Pancreas (tissue), 10 donors: ENCODE measurements around the gene ARHGAP31. TPM values are rescaled to one million over a fixed set of nuclear protein-coding genes. Genes with fewer than 3 reads are reported as not detected.
"Not testable (repeated sequence)": the region's sequence is repeated elsewhere in the genome, so short reads cannot be mapped to it uniquely, and the experiment has no call there.

Experiments used
- ATAC-seq, 4 donors: fragments of 200-7000 bp; cut with Tn5 transposase; one replicate each; pipeline versions ENCODE4 v1.8.0 to v1.9.1; 2020; ENCODE audit warnings: mild to moderate bottlenecking in 4 of 4, moderate library complexity in 4 of 4
- DNase-seq, 6 donors: peaks; one replicate each; pipeline ENCODE4 v3.0.0-alpha.2; 2020
- FAIRE-seq: peaks from 2 replicates; lab custom pipeline; 2012; peaks lifted over from hg19 to GRCh38; lab: Jason Lieb, UNC
- H3K27ac ChIP-seq, 4 donors: fragments of 200-600 bp; sonication (generic); 1 replicate in 3 of 4; 2 replicates in 1 of 4; pipeline versions ENCODE4 v1.5.0 to v1.8.0; 2020
- H3K27me3 ChIP-seq, 4 donors: fragments of 200-600 bp; one replicate each; pipeline ENCODE4 v1.8.0; 2021
- H3K36me3 ChIP-seq, 3 donors: fragments of 200-600 bp; sonication (generic) in 1 of 3; one replicate each; pipeline versions ENCODE4 v1.5.0 to v1.8.0; 2020 to 2021
- H3K4me1 ChIP-seq, 3 donors: fragments of 200-600 bp; one replicate each; pipeline ENCODE4 v1.8.0; 2021
- H3K4me3 ChIP-seq, 4 donors: fragments of 200-600 bp; sonication (generic) in 2 of 4; one replicate each; pipeline versions ENCODE4 v1.5.0 to v1.8.0; 2020 to 2021
- H3K9me3 ChIP-seq, 4 donors: fragments of 200-600 bp; one replicate each; pipeline ENCODE4 v1.8.0; 2021
- WGBS, 2 donors: extraction: QIAGEN DNeasy Blood & Tissue Kit; methylation state at CpG; one replicate each; pipeline ENCODE4 v1.1.7; 2013; 5-methylcytosine and 5-hydroxymethylcytosine counted together
- intact Hi-C, 3 donors: fragments of 100-400 bp; cut with DNase I; formaldehyde crosslinking; loops; one replicate each; pipeline versions ENCODE4 v1.11.1 to v1.14.2; 2022
- polyA plus RNA-seq, 2 donors: library from polyadenylated mRNA; stranded (reverse); fragments of 200-250 nt; gene quantifications; one replicate each; pipeline ENCODE4 v1.2.3, GENCODE V29; 2013
- total RNA-seq, 6 donors: library from RNA; stranded (reverse); fragmentation: NEBNext Ultra II Directional in 4 of 6; extraction: Animal tissue kit (Norgen Biotek cat#: 25700) in 4 of 6; gene quantifications; one replicate each; pipeline versions ENCODE4 v1.2.1 to v1.2.4, GENCODE V29; 2021 to 2023
- TF ChIP-seq, protein P1 (sequence below), 4 donors: fragments of 200-600 bp; sonication (generic) in 3 of 4; IDR thresholded peaks; one replicate each; pipeline versions ENCODE4 v1.5.0 to v1.8.0; 2021; ENCODE audit warnings: antibody characterized with exemption in 4 of 4
- donor health status: healthy with polysubstance abuse.
- donor health status: DM: no; HTN: no; CAD: no; lungs with moderate emphysema.
- donor health status: DM: no; HTN: no; CAD: no.
- donor health status: control.
- donor health status: control.
- donor health status: Bipolar disorder and iron deficiency.
- donor health status: DM: yes; HTN: yes; CAD: no.
- donor health status: DM: no; HTN: no; CAD: no.
- donor health status: DM: no; HTN: no; CAD: no.
- donor health status: DM: yes; HTN: yes; CAD: no.

ARHGAP31 gene
- total and polyA plus RNA-seq, 8 donors: 1.5 to 8.3 (median 3.1) TPM

DNA sequence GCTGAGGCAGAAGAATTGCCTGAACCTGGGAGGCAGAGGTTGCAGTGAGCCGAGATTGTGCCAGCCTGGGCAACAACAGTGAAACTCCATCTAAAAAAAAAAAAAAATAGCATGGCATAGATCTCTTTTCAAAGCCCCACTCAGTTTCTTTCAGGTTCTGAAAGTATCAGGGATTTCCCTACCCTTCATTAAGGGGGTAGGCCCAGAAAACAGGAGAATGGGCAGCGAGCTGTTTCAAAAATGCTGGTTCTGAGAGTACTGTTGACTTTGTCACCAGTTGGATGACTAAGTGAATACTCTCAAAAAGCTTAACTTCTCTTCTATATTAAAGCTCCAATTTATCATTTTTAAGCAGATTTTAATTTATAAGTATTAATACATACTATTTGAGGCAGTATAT, 72.8 kb downstream of the ARHGAP31 start:
- Histone ChIP-seq H3K9me3 (no peaks in the 10 kb centered on the region), H3K4me3 (no peak overlapping the region), H3K27ac (no peak overlapping the region), H3K36me3 (no peaks in the 10 kb centered on the region), H3K27me3 (no peaks in the 10 kb centered on the region), H3K4me1 (no peaks in the 10 kb centered on the region)
- 95 to 96% methylated on average over 2 of the region's 2 CpGs for WGBS, 2 donors
- no peak for ATAC-seq
- intact Hi-C loops: no loop called here
- TF ChIP-seq, protein P1, sequence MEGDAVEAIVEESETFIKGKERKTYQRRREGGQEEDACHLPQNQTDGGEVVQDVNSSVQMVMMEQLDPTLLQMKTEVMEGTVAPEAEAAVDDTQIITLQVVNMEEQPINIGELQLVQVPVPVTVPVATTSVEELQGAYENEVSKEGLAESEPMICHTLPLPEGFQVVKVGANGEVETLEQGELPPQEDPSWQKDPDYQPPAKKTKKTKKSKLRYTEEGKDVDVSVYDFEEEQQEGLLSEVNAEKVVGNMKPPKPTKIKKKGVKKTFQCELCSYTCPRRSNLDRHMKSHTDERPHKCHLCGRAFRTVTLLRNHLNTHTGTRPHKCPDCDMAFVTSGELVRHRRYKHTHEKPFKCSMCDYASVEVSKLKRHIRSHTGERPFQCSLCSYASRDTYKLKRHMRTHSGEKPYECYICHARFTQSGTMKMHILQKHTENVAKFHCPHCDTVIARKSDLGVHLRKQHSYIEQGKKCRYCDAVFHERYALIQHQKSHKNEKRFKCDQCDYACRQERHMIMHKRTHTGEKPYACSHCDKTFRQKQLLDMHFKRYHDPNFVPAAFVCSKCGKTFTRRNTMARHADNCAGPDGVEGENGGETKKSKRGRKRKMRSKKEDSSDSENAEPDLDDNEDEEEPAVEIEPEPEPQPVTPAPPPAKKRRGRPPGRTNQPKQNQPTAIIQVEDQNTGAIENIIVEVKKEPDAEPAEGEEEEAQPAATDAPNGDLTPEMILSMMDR (IDR thresholded peaks at IDR 0.05): no peak
- no peak for FAIRE-seq
- no peak for DNase-seq

DNA sequence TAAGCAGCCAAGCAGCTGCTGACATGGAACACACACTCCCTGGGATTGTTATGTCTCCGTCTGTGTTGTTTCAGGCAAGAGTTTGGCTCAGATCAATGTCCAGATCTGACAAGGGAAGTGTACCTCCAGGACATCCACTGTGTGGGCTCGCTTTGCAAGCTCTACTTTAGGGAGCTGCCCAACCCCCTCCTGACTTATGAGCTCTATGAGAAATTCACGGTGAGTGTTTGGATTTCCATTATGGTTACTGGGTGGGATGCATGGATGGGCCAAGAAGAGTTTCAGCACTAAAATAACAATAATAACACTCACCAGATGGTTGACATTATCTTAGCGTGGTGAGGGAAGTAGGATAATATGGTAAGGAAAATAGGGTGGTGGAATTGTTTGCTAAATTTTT, 74.1 kb downstream of the ARHGAP31 start:
- FAIRE-seq: no peak
- H3K4me1 ChIP-seq: no peaks in the 10 kb centered on the region
- no peak overlapping the region for H3K27ac ChIP-seq
- TF ChIP-seq, protein P1 (IDR thresholded peaks at IDR 0.05): no peak
- no peak for DNase-seq
- WGBS, 2 donors: 85 to 89% methylated on average over 4 of the region's 4 CpGs
- intact Hi-C loops: no loop called here
- no peaks in the 10 kb centered on the region for H3K36me3 ChIP-seq
- no peak for ATAC-seq
- no peaks in the 10 kb centered on the region for H3K27me3 ChIP-seq
- H3K9me3 ChIP-seq: no peaks in the 10 kb centered on the region
- H3K4me3 ChIP-seq: no peak overlapping the region

DNA sequence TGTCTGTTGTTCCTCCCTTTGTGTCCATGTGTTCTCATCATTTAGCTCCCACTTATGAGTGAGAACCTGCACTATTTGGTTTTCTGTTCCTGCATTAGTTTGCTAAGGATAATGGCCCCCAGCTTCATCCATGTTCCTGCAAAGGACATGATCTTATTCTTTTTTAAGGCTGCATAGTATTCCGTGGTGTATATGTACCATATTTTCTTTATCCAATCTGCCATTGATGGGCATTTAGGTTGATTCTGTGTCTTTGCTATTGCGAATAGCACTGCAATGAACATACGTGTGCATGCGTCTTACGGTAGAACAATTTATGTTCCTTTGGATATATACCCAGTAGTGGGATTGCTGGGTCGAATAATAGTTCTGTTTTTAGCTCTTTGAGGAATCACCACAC, 77.6 kb downstream of the ARHGAP31 start:
- FAIRE-seq, ATAC-seq, H3K9me3 ChIP-seq, H3K27me3 ChIP-seq, DNase-seq, H3K27ac ChIP-seq, H3K4me3 ChIP-seq, H3K4me1 ChIP-seq, intact Hi-C loops, H3K36me3 ChIP-seq: not testable (repeated sequence)
- 90 to 92% methylated on average over 6 of the region's 6 CpGs for WGBS, 2 donors

DNA sequence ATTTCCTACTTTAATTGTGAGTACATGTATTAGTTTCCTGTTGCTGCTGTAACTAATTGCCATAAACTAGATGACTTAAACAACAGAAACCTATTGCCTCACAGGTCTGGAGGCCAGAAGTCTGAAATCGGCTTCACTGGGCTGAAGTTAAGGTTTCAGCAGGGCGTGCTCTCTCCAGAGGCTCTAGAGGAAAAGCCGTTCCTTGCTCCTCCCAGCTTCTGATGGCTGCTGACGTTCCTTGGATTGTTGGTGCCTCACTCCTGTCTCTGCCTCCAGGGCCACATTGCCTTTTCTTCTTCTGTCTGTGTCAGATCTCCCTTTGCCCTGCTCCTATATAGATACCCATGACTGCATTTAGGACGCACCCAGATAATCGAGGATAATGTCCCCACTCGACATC, 80.9 kb downstream of the ARHGAP31 start:
- DNase-seq: no peak
- H3K27ac ChIP-seq: no peak overlapping the region
- TF ChIP-seq, protein P1 (IDR thresholded peaks at IDR 0.05): no peak
- no peak for FAIRE-seq
- no peaks in the 10 kb centered on the region for H3K9me3 ChIP-seq
- no peaks in the 10 kb centered on the region for H3K4me1 ChIP-seq
- intact Hi-C loops: no loop called here
- no peaks in the 10 kb centered on the region for H3K36me3 ChIP-seq
- no peaks in the 10 kb centered on the region for H3K27me3 ChIP-seq
- H3K4me3 ChIP-seq: no peak overlapping the region
- ATAC-seq: no peak
- 87 to 89% methylated on average over 7 of the region's 7 CpGs for WGBS, 2 donors

DNA sequence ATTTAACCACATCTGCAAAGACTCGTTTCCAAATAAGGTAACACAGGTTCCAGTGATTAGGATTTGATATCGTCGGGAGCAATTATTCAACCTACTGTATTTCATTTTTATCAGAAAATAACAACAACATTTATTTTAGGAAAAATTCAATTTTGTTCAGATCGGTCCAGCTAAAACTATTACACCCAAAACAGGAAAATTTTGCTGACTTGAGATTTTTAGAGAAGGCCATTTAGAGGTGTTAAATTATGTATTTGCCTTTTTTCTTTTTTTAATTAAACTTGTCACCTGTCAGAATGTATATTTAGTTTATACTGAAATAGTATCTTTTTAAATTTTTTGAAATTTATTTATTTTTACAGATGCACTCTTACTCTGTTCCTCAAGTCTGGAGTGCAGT, 81.3 kb downstream of the ARHGAP31 start:
- ATAC-seq (no peak), FAIRE-seq (no peak), DNase-seq (no peak)
- TF ChIP-seq, protein P1 (IDR thresholded peaks at IDR 0.05): no peak
- WGBS, 2 donors: 93 to 94% methylated on average over 4 of the region's 4 CpGs
- Histone ChIP-seq H3K36me3 (no peaks in the 10 kb centered on the region), H3K4me1 (no peaks in the 10 kb centered on the region), H3K27me3 (no peaks in the 10 kb centered on the region), H3K27ac (no peak overlapping the region), H3K9me3 (no peaks in the 10 kb centered on the region), H3K4me3 (no peak overlapping the region)
- intact Hi-C loops: no loop called here
